Skin epidermis (tissue), 12 donors: ENCODE measurements around the gene COASY.

Experiments used
- H3K27ac ChIP-seq, 21 experiments: fragments of 200-600 bp; sonication (generic) in 11 of 21; one replicate each; pipeline ENCODE4 v1.5.0; 2020; ENCODE audit warnings: mild to moderate bottlenecking in 3 of 21, inconsistent platforms in 2 of 21, moderate library complexity in 2 of 21
- H3K4me3 ChIP-seq, 7 experiments: fragments of 200-600 bp; sonication (generic) in 2 of 7; one replicate each; pipeline ENCODE4 v1.5.0; 2020; ENCODE audit warnings: inconsistent platforms in 2 of 7, mild to moderate bottlenecking in 2 of 7, moderate library complexity in 1 of 7

Gene COASY

DNA sequence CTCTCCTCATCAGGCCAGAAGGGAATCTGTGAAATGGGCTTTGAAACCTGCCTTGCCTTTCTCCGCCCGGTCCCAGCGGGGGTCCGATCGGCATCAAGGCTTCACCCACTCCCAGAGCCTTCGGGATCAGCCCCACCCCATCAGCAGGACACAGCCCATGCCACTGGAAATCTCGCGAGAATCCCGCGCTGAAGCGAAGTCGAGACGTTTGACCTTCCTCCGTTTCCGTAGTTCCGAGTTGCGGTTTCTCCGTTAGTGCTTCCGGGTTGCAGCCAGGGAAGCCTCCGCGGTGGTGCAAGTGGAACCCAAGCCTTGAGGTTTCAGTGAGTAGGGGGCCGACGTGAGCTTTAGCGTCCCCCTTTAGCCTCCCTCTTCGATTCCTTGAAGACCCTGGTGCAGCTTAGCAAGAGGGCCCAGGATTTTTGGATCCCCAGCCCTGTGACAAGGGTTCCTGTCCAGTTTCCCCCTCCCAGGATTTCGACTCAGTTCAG is at the start of gene COASY:
TSS of gene COASY (plus strand) at position 252 of the 491 bp plus-strand sequence. CDS start 475 bp downstream, outside the sequence.
- H3K27ac ChIP-seq: peak within 1 kb of the TSS; percentile 64 to 97 (median 89)
- peak within 1 kb of the TSS; percentile 57 to 89 (median 72) for H3K4me3 ChIP-seq

DNA sequence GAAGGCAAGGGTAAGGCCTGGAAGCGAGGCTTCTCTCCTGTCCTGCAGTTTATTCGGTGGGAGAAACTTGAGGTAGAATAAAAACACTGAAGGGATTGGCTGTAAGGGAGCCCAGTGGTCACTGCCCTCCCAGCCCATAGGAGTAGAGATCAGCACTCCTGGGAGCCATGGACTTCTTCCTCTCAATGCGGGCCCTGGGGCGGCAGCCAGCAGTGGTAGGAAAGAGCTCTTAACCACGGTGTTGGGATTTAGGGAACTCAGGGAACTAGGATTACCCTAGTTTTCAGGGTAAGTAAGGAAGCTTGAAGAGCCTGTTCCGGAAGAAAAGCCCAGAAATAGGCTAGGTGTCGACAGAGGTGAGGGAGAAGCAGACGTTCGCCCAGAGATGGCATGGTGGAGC is 49.7 kb upstream of the COASY start:
- H3K4me3 ChIP-seq: no peak overlapping the region
- peak overlapping the region in 11 of 21 experiments; percentile 4 to 72 (median 38) for H3K27ac ChIP-seq

DNA sequence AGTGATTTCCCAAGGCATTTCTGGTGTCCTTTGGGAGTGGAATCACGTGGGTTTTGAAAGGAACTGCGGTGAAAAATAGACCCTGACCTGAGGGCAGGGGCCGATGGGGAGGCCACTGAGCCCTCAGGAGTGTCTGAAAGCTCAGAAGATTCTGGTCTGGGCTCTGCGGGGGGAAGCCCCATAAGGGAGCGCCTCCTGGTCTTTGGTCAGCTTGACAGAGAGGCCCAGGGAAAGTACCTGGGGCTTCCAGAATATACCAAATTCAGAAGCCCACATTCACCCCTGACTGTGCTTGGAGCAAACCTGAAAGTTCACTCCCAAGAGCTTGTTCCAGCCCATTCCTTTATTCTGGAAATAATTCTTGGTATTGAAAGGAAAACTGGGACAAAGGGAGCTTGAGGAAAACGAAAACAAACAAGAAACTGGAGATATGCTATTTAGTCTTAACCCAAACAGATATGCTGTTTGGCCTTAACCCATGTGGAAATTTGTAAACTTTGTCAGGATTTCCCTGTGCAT is 49.2 kb upstream of the COASY start:
- Histone ChIP-seq H3K4me3 (no peak overlapping the region), H3K27ac (peak overlapping the region in 11 of 21 experiments; percentile 4 to 72 (median 38))

DNA sequence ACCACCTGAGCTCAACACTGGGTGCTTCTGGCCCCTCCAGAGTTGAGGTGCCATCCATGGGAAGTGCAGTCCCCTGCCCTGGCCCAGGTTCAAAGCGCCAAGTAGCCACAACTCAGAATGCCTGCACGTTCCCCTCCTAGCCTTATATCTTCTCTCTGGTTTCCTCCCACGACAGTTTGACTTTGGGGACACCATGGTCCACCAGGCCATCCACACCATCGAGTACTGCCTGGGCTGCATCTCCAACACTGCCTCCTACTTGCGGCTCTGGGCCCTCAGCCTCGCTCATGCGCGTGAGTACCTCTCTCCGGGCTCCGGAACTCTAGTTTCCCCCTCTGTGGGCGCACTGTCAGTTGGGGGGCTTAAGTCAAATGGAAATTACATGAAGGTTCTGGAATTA is 48.3 kb upstream of the COASY start:
- Histone ChIP-seq H3K27ac (peak overlapping the region in 6 of 21 experiments; percentile 8 to 72 (median 38)), H3K4me3 (no peak overlapping the region)

DNA sequence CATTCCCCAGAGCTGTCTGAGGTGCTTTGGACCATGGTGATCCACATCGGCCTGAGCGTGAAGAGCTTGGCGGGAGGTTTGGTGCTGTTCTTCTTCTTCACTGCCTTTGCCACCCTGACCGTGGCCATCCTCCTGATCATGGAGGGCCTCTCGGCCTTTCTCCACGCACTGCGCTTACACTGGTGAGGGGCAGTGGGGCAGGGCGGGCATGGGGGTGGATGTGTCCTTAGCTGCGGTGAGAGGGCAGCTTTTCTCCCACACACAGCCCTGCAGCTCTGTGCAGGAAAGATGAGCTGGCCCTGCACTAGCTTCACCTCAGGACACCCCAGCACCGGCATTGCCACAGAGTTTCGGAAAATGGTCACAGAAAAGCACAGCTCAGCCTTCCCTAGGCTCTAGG is 47.7 kb upstream of the COASY start:
- Histone ChIP-seq H3K27ac (peak overlapping the region in 1 of 21 experiments; percentile 72), H3K4me3 (no peak overlapping the region)

DNA sequence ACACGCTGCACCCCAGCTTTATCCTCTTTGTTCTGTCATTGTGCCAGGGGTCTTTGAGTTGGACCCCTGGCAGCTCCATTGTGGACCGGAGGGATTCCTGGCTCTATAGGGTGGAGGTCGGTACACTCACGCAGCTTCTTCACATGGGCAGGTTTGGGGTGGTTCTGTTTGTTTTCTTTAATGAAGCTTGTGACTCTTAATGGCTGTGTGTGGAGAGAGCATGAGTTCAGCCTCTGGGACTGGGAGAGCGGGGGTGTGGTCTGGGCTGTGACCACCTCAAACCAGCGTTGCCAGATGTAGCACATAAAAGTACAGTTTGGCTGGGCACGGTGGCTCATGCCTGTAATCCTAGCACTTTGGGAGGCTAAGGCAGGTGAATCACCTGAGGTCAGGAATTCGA is 47.1 kb upstream of the COASY start:
- Histone ChIP-seq H3K27ac (peak overlapping the region in 1 of 21 experiments; percentile 72), H3K4me3 (no peak overlapping the region)

DNA sequence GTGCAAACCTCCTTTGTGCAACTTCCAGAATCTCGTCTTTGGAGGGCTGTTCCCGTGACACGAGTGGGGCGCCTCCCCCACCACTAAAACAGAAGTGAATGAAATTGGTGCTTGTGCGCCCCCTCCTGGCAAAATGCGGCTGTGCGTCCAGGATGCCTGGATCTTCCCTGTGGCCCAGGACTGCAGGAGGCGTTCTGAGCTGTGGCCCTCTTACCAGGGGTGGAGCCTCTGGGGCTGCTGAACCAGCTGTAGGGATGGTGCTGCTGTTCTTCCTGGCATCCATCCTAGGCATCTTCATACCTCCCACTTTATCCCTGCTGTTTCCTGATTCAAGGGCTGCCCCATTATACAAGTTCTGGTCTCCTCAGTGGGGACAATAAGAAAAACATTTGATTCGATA is 44.4 kb upstream of the COASY start:
- Histone ChIP-seq H3K4me3 (no peak overlapping the region), H3K27ac (peak overlapping the region in 19 of 21 experiments; percentile 26 to 97 (median 85))

DNA sequence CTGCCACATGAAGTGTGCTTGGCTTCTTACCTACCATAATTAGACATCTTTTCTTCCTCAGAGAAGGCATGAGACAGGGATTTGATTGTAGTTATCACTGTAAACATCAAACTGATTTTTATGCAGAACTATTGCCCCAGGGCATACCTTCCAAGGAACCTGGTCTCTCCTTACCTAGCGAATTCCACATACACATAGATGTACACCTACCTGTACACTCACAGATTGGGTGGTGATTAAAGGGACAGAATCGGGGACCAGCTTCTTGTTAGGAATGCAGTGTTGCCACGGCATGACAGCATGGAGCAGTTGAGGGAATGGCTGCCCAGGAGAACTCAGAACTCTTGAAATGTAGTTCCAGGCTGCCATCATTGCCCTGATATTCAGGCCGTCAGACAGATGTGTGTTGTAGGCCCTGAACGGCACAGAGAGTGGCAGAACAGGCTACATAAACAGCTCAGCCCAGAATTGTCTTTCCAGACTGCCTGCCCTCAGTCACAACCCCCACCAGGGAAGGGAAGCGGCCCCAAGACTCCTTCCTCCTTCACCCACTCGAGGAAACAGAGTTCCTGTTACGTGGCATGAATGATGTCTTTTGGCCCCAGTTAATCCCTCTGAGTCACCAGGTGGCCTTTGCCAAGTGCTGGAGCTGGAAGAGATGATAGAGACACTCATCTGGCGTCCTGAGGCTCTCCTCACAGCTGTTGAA is 43.7 kb upstream of the COASY start:
- peak overlapping the region in 20 of 21 experiments; percentile 26 to 97 (median 84) for H3K27ac ChIP-seq
- no peak overlapping the region for H3K4me3 ChIP-seq

DNA sequence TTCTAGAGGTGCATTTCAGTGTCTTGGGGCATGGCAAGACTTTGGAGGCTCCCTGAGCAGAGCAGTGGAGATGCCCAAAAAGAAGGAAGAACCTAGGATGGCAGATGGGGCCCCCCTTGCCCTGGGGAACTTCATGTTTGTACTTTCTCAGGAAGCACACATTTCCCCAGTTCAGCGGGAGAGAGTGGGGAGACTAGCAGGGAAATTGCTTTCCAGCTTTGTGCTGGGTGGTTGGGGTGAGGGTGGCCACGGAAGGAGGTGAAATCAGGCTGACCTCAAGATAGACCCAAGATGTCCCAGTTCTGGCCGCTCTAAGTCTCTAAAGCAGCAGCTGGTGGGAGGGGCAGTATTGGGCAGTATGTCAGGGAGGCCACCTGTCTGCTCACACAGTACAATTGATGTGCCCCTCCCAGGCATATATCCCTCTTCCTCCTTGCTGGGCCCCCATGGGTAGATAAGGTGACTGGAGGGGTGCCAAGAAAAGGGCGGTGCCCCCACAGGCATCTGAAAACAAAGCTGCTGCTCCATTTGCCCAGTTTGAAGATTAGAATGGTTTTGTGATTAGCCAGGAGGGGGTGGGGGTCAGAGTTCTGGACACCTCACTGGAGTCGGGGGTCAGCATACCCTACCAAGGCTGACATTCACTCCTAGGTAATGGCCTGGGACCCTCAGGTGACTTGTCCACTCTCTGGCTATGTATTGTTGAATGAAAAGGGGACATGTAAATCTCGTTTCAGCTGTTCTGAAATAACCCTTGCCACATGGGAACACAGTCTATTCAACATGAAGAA is 43.0 kb upstream of the COASY start:
- no peak overlapping the region for H3K4me3 ChIP-seq
- H3K27ac ChIP-seq: peak overlapping the region; percentile 10 to 97 (median 84)

DNA sequence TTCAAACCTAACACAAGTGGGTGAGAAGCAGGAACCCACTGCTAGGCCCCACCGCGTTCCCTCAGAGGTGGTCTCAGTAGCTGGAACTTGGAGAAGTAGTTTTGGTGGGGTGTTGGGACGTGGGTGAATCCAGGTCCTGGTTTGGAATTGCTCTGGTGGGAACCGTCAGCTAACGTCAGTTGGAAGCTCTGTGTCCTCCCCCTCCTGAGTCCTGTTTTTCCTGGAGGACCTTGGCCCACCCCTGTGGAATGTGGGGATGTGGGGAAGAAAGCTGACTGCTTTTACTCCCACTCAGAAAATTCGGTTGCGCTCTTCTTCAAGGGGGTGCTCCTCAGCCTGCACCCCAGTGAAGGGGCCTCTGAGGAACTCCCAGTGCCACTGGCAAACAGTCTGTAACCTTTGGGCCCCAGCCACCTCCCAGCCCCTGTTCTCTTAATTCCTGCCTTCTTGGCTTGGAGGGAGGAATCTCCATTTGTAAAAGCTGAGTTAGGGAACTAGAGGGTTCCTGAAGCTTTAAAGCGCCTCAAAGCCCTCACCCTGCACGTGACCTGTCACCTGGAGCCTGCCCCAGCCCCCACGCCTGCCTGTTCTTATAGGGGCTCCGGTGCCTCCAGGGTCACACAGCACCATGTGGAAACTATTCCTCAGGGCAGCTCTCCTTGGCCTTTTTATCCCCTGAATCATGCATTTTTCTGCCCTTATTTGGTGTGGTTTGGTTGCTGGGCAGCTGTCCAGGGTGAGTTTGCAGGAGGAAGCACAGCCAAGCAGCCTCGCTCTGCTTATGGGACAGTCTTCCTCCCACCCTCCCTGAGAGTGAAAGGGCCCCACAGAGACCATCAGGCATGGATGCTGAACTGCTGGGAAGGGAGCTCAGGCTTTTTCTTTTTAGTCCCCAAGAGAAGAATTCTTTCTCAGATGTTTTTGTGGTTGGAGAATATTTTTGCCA is 42.1 kb upstream of the COASY start:
- Histone ChIP-seq H3K27ac (peak overlapping the region; percentile 10 to 97 (median 84)), H3K4me3 (no peak overlapping the region)

DNA sequence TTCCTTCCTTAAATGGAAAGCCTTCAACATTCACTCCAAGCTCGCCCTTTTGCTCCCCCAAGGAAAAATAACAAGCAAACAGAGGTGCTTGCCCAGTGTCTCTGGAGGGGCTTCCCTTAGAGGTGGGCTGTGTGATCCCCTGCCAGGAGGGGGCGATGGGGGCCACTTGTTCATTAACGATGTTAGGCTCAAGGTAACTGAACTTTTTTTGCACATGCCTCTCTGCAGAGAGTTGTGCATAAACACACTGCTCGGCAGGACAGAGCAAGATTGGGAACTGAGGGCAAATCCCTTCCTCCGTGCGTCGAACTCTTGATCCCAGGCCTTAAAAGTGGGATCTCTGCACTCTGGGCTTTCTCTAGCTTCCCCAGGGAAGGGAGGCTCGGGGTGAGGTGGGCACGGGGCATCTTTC is 41.4 kb upstream of the COASY start:
- Histone ChIP-seq H3K4me3 (no peak overlapping the region), H3K27ac (peak overlapping the region in 20 of 21 experiments; percentile 71 to 97 (median 84))

DNA sequence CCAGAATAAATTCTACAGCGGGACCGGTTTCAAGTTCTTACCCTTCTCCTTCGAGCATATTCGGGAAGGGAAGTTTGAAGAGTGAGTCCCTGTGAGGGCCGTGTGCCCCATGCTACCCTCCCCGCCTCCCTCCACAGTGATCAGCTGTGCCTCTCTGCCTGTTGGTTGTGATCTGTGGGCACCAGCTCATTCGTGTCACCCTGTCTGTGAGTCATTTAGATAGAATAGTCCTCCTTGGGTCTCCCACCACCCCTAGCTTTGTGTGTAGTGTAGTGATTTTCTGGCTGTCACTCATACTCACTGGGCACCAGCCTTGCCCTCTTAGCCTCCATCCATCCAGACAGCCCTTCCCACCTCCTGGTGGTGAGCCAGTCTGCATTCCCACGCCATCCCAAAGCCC is 40.9 kb upstream of the COASY start:
- H3K4me3 ChIP-seq: no peak overlapping the region
- peak overlapping the region in 20 of 21 experiments; percentile 71 to 97 (median 84) for H3K27ac ChIP-seq

DNA sequence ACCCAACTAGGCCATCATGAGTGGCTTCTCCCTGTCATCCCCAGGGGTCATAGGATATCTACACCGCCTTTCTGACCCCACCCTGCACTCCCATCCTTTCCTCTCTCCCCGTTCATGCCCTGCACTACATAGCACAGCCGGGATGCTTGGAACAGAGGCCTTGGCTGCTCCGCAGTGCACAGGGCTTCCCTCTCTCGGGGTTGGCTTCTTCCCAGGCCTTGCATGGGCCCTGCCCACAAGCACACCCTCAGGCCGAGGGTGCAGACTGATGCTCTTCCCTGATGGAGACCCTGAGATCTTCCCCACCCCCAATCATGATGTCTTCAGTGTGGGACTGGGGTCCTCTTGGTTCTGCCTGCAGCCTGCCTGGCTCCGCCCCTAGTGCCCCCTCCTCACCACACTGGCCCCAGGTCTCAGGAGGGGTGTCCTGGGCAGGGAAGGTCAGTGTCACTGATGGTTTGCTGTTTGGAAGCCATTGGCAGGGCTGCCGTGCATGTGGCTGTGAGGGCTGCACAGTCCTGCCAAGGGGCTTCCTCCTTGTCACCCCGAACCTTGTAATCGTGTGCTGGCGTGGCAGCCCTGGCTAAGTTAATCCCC is 40.2 kb upstream of the COASY start:
- peak overlapping the region in 20 of 21 experiments; percentile 71 to 97 (median 84) for H3K27ac ChIP-seq
- H3K4me3 ChIP-seq: no peak overlapping the region

DNA sequence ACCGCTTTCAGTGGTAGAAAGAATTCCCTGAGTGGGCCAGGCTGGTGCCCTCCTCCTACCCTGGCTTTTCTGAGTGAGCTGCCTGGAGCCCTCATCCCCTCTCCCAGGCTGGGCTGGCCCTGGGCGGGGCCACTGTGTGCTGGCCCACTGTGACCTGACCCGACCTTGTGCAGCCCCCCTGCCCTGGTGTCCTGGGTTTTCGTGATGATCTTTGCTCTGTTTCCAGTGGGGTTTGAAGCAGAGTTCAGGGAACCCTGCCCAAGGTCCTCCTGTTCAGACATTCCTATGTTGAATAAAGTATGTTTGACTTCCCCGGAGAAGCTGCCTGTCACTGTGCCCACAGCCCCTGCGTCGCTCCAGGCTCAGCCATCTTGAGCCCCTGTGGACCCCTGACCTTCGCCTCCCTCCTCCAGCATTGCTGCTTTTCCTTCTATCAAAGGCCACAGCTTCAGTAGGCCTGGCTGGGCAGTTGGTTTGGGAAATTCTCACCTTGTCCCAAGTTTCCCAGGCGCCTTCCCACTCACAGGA is 39.6 kb upstream of the COASY start:
- Histone ChIP-seq H3K4me3 (no peak overlapping the region), H3K27ac (peak overlapping the region in 19 of 21 experiments; percentile 31 to 97 (median 85))

DNA sequence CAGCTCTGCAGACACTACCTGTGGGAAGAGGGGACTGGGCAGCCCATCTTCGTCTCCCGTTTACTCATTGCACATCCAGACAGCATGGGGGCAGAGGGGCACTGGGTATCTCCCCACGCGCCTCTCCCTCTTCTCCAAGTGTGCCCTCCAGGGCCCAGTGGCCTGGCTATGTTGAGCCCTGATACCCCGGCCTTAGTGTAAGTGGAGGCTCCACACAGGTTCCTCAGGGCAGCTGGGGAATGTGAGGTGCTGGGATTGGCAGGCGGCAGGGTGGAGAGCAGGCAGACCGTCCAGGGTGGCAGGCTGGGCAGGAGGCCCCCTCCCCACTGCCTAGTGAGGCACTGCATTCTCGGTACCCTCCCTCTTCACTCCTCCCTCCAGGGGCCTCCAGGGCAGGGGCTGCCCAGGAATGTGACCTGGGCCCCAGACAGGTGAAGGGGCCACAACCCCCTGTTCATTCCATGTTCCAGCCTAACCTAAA is 39.1 kb upstream of the COASY start:
- peak overlapping the region in 16 of 21 experiments; percentile 31 to 97 (median 86) for H3K27ac ChIP-seq
- no peak overlapping the region for H3K4me3 ChIP-seq

DNA sequence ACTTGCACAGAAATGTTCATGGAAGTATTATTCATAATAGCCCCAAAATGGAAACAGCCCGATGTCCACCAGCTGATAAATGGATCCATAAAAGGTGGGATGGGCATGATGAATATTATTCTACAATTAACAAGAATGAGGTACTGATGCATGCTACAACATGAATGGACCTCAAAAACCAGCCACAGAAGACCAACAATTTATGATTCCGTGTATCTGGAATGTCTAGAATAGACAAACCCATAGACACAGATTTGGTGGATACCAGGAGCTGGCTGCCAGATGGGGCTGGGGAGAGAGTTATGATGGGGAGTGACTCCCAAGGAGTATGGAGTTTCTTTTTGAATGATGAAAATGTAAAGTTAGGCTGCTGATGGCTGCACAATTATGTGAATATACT is 36.7 kb upstream of the COASY start:
- H3K27ac ChIP-seq: peak overlapping the region in 2 of 21 experiments; percentile 18 to 77

DNA sequence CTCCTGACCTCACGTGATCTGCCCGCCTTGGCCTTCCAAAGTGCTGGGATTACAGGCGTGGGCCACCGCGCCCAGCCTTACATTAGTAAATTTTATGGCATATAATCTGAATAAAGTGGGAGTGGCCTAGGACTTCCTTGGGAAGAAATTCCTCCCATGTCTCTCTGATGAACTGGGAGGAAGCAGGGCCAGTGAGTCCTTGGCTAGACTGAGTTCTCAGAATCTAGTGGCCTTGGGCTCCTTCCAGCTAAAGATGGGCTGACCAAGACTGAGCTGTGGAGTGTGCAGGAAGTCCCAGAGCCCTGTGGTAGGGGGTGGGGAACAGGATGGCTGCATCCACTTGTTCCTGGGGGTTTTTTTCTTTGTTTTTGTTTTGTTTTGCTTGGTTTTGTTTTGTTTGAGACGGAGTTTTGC is 35.9 kb upstream of the COASY start:
- Histone ChIP-seq H3K27ac (peak overlapping the region in 11 of 21 experiments; percentile 2 to 77 (median 40)), H3K4me3 (no peak overlapping the region)

More for the DNA sequence above, 36.7 kb upstream of the COASY start:
- no peak overlapping the region for H3K4me3 ChIP-seq

DNA sequence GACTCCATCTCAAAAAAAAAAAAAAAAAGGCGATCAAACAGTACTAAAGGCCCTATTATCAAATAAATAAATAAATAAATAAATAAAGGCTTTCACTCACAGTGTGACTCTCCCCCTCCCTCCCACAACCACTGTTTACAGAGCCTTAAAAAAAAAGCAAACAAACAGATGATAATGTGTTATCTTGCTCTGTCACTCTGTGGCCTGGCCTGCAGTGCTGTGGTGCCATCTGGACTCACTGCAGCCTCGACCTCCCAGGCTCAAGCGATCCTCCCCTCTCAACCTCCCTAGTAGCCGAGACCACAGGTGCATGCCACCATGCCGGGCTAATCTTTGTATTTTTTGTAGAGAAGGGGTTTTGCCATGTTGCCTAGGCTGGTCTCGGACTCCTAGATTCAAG is 34.0 kb upstream of the COASY start:
- no peak overlapping the region for H3K4me3 ChIP-seq

More for the DNA sequence above, 34.0 kb upstream of the COASY start:
- no peak overlapping the region for H3K27ac ChIP-seq
